Measurements from ENCODE around the gene SRR.
A peak's percentile ranks its signal among the peaks of the same experiment; 100 is the strongest.
"Not testable (repeated sequence)": the region's sequence is repeated elsewhere in the genome, so short reads cannot be mapped to it uniquely, and the experiment has no call there.

The SRR gene

DNA sequence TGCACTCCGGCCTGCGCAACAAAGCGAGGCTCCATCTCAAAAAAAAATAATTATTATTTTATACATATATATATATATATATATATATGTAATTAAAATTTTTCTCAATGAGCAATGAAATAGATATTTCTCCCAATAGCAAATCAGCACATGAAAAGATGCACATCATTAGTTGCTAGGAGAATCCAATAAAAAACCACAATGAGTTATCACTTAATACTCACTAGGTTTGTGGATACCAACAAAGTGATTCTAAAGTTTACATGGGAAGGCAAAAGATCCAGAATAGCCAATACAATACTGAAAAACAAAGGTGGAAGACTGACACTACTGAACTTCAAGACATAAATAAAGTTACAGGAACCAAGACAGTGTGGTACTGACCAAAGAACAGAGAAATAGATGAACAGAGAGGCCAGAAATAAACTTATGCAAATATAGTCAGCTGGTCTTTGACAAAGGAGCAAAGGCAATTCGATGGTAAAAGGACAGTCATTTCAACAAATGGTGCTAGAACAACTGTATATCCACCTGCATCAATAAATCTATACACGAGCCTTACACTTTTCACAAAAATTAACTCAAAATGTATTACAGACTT, 13.8 kb upstream of the SRR start:
- DNase-seq (ENCODE audit: low spot score) = no peak

DNA sequence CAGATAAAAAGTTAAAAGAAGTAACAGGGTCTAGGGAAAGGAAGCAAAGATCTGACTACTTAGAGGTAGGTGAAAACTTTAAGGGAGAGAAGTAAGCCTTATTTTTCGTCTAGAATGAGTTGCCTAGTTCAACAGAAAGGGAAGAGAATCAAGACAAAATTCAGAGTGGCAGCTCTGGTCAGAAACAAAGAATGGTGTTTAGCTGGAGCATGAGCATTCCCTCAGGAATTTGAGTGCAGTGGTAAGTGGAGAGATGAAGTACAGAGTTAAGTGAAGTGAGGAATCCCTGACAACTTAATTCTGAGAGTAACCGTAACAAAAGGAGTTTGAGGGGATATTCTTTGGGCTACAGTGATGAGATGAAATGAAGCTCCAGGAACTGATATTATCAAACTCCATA, 11.7 kb upstream of the SRR start:
- no peak for DNase-seq (ENCODE audit: low spot score)

DNA sequence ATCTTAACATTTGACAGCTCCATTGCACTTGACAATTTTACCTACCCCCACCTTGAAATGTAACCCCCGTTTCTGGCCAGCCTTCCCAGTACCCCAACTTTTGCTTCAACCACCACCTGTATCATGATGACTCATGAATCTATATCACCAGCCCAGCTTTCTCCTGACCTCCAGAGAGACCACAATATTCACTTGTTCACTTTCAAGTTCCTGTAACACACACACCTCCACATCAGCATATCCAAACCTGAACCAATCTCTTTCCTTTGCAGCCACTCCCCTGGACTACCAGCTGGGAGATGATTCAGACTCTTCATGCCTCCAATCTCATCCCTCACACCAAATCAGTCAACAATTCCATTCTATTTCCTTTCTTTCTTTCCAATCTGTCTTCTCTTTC, 8.2 kb upstream of the SRR start:
- DNase-seq (ENCODE audit: low spot score) = no peak

DNA sequence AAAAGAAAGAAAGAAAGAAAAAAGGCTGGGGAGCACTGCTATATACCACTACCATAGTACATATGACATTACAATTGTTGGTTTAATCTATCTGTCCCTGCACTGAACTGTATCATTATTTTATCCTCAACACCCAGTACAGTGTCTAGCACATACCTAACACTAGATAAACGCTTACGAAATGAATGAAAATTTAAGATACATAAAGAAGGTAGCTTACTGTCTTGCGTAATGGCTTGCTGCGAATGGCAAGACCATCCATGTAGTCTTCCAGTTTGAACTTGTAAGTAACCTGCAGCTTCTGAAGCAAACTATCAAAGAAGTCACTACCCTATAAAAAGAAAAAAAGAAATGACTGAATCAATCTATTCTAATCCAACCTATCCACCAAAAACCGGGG, 6.7 kb upstream of the SRR start:
- DNase-seq (ENCODE audit: low spot score) = no peak

DNA sequence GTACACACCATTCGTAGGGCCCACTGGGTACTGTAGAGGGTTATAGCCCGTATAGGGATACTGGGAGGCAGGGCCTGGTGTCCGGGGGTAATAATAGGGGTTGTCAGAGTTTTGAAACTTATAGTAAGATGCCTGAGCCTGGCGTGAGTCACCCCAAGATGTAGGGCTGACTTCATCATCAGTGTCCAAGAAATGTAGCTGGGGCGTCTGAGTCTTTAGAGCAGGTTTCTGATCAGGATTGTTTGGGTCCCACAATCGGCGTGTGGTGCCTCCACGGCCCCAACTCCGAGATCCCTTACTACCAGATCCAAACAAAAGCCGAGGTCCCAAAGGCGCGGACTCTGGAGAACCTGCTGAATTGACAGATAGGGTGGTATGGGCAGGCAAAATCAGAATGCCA, 4.6 kb upstream of the SRR start:
- no peak for DNase-seq (ENCODE audit: low spot score)

DNA sequence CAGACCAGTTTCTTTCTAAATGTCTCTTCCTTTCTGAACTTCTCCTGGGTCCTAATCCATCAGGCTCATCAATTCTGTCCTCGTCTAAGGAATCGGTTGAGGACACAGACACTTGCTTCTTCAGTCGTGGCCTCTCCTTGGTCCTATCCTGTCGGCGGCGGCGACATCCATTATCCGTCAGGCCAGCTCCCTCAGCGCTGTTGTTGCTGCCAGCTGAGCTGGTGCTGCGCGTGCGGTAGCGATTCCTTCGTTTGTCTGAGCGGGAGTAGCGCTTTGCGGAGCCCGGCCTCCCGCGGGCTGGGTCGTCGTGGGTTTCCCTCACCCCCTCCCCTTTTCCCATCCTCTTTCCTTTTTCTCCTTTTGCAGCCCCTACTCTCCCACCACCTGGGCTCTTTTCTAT, 4.0 kb upstream of the SRR start:
- no peak for DNase-seq (ENCODE audit: low spot score)

DNA sequence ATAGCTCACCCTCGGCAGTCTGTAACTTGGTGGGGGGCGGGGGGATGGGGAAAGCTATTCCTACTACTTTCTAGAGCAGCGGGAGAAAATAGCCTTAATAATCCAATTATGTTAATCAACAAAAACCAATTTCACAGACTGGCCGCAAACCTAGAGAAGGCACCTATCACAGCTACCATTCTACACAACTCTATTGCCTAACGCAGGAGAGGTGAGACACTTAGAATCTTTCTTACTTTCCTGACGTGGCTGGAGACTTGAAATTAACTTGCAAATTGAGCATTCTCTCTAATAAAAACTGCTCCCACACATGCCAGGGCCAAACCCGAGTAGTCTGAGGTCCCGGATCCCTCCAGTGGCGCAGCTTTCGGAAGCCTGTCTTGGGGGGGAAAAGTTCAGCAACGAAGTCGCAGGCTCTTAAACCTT, 959 bp upstream of the SRR start:
- no peak for DNase-seq (ENCODE audit: low spot score)

DNA sequence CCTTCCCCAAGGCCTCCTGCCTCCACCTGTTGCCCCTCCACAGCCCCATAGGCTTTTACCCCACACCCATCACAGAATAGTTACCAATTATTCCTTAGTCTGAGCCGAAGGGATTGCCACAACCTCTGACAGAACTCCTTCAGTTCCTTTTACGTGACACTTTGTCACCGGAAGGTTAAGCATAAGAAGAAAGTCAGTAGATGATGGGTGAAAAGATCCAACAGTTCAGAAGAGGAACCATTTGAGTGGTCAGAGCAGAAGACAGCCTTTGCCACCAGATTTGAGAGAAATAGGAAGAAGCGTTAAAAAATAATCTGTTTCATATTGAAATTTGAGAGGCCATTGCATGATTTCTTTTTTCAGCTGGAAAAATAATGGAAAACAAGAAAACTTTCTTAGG, 1.2 kb downstream of the SRR start:
- no peak for DNase-seq (ENCODE audit: low spot score)

DNA sequence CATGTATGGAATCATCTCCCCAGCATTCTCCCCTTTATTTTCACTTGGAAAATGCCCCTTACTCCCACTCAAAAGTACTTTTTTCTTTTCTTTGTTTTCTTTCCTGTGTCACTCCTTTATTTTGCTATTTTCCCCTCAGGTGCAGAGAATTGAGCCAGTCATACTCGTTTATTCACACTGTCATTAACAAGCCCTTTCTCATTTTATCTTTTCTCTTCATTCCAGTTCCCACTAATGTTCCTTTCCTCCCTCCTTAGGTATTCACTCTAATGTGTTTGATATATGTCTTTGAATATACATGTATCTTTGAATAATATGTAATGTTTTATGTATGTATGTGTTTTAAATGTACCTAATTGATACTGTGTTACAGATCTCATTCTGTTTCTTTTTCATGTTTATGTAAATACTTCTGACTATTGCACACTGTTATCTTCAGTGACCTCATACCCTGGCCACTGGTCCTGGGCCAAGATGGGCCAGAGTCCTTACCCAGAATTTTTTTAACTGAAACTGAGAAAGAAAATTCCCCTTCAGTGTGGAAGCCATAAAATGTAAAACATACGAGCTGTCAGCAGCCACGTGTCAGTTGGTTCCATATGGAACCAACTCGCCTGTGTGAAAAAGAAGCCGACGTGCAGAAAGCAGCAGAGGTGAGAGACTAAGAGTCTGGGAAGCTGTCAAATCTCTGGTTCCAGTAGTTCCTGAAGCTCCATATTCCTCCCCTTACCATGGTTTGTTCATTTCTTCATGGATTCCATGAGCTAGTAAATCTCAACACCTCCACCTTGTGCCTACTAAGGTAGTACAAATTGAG, 5.8 kb downstream of the SRR start:
- DNase-seq (ENCODE audit: low spot score) = no peak

DNA sequence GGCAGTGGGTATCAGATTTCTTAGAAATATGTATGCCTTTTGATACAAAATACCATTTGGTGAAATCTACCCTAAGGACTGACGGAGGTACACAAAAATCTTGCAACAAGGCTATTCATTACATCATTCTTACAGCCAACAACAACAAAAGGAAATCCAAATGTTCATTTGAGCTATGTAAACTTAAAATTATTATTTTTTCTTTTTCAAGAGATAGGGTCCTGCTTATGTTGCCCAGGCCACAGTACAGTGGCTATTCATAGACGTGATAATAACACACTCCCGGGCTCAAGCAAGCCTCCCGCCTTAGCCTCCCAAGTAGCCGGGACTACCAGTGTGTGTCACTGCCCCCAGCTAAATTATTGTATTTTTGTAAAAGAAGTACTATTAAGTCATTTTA, 9.0 kb downstream of the SRR start:
- no peak for DNase-seq (ENCODE audit: low spot score)

DNA sequence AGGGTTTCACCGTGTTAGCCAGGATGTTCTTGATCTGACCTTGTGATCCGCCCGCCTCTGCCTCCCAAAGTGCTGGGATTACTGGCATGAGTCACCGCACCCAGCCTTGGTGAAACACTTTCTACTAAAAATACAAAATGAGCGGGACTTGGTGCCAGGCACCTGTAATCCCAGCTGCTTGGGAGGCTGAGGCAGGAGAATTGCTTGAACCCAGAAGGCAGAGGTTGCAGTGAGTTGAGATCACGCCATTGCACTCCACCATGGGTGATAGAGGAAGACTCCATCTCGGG, 13.1 kb downstream of the SRR start:
- DNase-seq (ENCODE audit: low spot score) = not testable (repeated sequence)

DNA sequence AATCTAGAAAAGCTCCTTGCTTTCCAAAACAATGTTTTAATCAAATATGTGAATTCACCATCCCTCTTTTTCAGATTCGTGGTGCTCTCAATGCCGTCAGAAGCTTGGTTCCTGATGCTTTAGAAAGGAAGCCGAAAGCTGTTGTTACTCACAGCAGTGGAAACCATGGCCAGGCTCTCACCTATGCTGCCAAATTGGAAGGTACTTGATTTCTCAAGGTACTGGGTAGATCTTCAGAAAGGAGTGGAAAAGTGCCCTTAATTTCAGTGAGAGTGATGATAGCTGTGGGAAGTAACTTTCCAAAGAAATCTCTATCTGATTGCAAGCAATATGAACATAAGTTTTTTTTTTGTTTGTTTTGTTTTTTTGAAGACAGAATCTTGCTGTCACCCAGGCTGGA, 14.0 kb downstream of the SRR start:
- no peak for DNase-seq (ENCODE audit: low spot score)

DNA sequence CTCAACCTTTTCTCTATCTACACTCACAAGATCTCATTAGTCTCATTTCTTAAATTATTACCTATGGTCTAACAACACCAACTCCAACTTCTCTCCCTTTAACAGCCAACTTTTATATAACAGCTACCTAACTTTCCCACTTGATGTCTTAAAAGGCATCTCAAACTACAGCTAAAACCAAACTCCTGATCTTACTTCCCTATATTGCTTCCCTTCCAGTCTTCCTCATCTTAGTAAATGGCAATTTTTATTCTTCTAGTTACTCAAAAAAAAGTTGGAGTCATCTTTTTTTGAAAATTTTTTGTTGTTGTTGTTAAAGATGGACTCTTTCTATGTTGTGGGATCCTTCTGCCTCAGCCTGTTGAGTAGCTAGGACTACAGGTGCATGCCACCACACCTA, 15.3 kb downstream of the SRR start:
- no peak for DNase-seq (ENCODE audit: low spot score)

DNA sequence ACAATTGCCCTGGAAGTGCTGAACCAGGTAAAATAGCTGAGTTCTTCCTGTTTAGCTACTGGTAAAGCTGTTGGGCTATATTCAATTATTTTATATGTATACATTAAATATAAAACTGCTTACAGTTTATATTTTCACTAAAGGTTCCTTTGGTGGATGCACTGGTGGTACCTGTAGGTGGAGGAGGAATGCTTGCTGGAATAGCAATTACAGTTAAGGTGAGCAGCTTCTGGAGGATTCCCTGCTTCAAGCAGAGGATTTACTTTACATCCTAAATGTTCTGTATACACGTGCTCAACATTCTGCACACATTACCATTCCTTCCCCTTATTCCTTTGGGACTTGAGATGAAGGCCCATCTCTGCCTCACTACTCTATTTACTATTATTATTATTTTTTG, 17.6 kb downstream of the SRR start:
- DNase-seq (ENCODE audit: low spot score) = no peak

DNA sequence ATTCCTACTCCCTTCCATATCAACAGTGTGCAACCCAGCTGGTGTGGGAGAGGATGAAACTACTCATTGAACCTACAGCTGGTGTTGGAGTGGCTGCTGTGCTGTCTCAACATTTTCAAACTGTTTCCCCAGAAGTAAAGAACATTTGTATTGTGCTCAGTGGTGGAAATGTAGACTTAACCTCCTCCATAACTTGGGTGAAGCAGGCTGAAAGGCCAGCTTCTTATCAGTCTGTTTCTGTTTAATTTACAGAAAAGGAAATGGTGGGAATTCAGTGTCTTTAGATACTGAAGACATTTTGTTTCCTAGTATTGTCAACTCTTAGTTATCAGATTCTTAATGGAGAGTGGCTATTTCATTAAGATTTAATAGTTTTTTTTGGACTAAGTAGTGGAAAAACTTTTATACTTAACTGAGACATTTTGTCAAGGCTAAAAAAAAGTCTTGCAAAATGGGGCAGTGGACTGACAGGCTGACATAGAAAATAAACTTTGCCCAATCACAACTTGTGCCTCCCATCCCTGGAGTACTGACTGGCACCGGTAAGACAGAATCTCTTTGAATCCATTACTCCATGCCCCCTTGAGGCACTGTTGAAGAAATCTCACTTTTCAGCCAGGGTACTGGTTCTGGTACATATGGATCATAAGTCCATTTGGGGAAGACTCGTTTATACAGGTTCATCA, 20.0 kb downstream of the SRR start:
- DNase-seq (ENCODE audit: low spot score) = no peak

DNA sequence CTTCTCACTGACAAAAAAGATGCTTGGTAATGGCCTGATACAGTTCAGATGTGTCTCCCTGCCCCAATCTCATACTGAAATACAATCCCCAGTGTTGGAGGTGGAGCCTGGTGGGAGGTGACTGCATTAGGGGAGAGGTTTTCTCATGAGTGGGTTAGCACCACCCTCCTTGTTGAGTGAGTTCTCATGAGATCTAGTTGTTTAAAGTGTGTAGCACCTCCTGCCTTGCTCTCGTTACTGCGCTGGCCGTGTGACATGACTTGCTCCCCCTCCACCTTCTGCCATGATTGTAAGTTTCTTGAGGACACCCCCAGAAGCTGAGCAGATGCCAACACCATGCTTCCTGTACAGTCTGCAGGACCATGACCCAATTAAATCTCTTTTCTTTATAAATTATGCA, 27.6 kb downstream of the SRR start:
- DNase-seq (ENCODE audit: low spot score) = no peak

DNA sequence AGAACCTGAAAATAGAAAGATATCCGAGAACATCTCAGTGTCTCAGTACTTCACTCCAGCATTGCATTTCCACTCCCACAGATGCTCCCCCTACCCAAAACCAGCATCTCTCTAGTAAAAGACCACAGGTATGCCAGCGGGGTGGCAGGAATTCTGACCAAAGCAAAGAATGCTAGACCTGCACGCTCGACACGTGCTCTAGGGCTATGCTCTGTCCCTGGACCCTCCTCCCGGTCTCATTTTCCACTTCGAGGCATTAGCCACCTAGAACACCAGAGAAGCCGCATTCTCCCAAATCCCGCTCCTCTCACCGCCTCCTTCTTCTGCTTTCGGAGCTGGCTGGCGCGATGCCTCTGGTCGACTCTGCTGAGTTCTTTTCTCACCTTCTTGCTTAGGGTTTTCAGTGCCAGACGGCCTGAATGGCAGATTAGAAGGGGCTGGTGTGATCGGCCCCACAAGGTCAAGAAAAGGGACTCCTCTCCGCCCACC, 32.0 kb downstream of the SRR start:
- no peak for DNase-seq (ENCODE audit: low spot score)

DNA sequence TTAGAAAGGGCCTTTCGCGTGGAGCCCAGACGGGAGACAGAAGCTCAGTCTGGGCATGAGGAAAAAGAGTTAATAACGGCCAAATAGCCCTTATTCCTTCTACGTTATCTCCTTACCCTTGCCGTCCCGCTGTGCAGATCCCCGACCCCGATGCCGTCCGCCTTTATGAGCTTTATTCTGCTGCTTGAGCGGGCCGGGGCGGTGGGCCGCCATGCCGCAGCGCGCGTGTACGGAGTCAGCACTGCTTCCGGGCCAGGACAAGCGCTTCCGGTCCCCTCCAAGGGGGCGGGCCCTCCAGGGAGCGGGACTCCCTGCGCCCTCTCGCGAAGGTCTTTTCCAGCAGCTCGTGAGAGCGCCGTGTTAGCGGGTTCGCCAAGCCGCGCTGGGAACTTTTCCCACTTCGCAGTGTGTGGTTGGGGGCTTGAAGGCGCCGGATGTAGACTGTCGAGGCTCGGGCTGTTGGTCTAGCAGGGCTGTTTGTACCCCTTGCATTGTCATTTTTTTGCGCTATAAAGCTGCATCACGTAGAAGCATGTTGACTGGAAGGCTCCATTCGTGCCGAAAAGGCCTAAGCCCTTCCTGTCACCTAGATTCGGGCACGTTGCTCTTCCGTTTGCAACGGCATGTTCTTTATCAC, 32.6 kb downstream of the SRR start, which contains the start of gene TSR1:
TSR1 (minus strand) TSS at position 243 of the 637 bp plus-strand sequence; CDS start at position 213, 30 bp downstream.
- DNase-seq (ENCODE audit: low spot score) = peak; percentile 93

DNA sequence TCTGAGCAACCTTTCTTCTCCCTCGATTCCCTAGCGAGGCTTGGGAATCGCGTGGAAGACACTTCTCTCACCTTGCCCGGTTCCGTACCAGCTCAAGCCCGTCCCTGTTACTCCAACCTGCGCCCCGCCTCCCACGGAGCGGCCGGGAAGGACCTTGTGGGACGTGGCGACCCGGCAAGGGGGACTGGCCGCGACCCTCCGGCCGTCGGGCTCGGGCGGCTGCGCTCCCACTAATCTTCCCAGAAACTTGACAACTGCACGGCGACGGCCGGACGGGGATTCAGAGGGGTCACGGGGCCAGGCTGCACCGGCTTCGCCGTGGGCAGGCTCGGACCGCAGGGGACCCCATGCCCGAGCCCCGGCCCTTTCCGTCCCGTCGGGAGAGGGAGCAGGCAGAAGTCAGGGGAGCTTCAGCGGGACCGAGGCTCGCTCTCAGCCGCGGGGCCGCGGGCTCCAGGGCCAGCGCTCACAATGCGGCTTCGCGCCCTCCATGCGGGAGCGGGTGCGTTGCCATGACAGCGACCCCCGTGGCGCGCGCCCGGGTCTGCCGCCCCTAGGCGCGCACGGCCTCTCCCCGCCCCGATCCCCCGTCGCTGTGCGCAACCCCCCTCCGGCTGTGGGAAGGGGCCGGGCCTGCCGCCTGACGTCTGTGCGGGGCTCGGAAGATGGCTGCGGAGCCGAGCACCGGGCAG, 33.2 kb downstream of the SRR start, which contains the start of gene SGSM2:
SGSM2 (plus strand) TSS at position 650 of the 692 bp plus-strand sequence. CDS start 188 bp downstream, outside the sequence.
- DNase-seq (ENCODE audit: low spot score) = peak; percentile 79

DNA sequence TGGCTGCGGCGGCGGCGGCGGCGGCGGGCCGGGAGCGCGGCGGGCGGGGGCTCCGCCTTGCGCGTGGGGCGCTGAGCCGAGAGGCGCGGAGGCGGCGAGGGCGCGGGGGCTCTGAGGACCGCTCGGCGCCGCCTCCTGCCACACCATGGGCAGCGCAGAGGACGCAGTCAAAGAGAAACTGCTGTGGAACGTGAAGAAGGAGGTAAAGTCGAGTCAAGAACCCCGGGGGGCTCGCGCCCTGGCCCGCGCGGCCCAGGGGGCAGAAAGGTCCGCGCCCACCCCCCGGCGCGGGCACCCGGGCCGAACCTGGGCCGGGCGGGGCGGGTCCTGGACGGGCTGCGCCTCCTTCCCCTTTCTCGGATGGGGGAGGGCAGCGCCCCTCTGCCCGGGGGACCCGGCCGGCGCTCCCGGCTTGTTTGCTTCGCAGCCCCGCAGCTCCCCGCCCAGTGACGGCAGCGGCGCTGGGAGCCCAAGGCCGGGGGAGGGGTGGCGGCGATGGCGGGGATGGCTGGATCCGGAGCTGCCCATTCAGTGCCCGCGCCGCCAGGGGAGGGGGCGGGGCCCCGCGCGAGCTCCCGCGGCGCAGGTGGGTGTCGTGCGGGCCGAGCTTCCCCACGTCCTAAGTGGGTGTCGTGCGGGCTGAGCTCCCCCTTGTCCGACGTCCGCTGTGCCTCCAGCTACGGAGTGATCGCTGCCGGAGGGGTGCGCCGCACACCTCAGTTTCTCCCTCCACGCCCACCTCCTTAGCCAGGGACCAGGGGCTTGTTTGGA, 34.0 kb downstream of the SRR start:
- DNase-seq (ENCODE audit: low spot score) = peak; percentile 45

DNA sequence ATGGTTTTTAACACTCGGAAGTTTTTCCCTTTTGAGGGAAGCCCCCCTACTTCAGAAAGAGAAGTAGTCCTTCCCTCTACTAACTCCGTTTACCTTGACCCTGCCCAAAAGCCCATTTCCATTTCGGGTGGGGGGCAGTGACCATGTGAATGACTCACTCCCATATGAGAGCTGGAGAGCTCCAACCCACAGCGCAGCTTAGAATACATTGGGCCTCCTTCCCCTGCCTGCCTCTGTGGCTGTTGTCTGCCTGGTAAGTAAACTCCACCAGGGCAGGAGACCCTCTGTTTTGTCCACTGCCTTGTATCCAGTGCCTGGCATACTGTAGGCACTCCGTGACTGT, 34.5 kb downstream of the SRR start:
- no peak for DNase-seq (ENCODE audit: low spot score)
